Posterior cingulate gyrus (tissue), 11 donors: ENCODE measurements around the gene EEF1AKMT2.
A peak's percentile ranks its signal among the peaks of the same experiment; 100 is the strongest.
"Not testable (repeated sequence)": the region's sequence is repeated elsewhere in the genome, so short reads cannot be mapped to it uniquely, and the experiment has no call there.

Experiments used
- DNase-seq, 10 donors: peaks; one replicate each; pipeline versions ENCODE4 v3.0.0 to v3.0.0-alpha.2; 2020 to 2021; ENCODE audit warnings: mixed read lengths in 3 of 10
- intact Hi-C: fragments of 100-400 bp; cut with DNase I; formaldehyde crosslinking; loops from one replicate; pipeline ENCODE4 v1.15.1; 2023

Gene EEF1AKMT2

DNA sequence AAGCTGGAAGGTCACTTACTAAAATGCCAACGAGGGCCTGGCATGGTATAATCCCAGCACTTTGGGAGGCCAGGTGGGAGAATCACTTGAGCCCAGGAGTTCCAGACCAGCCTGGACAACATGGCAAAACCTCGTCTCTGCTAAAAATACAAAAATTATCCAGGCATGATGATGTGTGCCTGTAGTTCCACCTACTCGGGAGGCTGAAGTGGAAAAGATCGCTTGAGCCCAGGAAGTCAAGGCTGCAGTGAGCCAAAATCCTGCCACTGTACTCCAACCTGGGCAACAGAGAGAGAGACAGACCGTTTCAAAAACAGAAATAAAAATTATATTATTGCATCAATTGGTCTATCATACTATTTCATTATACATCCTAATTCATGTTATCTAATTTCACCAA, 29.4 kb downstream of the EEF1AKMT2 start:
- no peak for DNase-seq
- intact Hi-C loops, result no loop called here

DNA sequence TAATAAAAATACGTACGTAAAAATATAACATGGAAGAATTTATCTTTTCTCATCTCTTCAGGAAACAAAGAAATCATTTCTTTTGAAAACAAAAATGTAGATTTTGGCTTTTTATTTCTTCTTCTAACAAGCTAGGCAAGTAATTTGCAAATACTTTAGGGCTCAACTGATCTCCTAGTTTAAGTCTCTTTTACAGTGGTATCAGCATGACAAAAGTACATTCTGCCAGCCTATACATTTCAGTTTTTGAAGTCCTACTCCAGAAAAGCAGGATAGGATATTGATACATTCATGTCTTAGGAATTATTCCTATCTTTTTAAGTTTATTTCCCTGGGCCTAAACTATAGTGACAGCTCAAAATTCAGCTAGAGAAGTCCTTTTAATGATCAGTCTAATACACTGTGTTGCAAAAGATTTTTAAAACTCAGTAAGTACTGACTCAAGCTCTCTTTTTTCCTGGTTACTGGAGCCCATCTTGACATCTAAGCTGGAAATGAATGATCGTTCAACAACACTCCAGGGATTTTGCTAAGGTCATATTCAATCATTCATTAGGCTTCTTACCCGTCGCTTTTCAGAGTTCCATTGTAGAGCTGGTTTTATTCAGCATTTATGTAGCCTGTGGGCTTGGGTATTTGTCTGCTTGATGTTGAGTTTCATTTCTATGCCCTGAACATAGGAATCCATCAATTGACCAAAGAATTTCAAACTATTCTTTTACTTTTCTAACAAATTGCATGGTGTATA, 35.4 kb downstream of the EEF1AKMT2 start:
- DNase-seq, result no peak
- intact Hi-C loops, result no loop called here

DNA sequence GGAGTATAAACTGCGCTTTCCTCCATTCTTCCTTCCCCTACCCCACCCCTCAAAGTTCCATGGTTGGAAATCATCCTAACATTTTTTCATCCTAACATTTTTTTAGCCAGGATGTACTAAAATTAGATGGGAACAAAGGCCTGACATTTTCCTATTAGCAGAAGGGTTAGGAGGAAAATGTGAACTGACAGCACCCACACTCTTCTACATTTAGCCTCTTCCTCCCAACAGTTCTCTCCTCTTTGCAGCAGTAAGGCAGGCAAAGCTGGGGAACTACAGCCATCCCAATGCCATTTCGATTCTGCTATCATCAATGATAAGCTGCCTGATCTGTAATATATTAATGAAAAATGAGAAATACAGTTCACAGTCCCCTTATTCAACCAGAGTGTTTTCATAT, 36.1 kb downstream of the EEF1AKMT2 start:
- DNase-seq, result no peak
- intact Hi-C loops, result no loop called here

DNA sequence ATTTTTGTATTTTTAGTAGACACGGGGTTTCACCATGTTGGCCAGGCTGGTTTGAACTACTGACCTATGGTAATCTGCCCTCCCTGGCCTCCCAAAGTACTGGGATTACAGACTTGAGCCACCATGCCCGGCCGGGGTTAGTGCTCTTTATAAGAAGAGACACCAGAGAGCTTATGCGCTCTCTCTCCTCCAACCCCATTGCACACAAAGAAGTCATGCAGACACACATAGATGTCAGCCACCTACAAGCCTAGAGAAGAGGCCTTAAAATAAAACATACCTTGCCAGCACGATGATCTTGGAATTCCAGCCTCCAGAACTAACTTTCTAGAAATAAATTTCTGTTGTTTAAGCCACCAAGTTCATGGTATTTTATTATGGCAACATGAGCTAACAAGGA, 37.5 kb downstream of the EEF1AKMT2 start:
- no peak for DNase-seq
- intact Hi-C loops, result no loop called here

DNA sequence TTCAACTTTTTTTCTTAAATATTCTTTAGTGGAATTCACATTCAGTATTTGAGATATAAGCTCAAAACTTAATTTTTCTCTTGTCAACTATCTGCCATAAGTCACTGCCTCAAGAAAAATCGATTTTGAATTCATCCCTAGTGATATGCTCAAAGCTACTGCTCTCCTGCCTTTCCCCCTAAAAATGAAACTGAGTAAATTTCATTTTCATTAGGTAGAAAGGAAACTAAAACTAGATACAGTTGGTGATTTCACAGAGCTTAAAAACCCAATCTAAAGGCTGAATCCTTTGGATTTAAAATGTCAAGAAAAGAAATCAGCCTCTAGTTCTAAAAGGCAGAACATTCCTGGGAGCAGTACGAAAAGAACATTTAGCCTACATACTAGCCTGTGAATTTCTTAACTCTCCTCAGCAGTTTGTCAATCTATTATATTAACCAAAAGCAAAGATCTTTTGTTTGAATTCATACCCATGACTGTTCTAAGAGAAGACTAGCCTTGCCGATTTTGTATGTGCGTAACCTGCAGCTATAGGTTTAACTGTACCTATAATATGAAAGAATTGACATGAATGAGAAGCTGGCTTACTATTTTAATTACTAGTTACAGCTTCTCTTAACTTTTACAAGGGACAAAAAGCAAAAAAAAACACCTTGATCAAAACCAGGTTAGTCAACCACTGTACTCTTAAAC, 42.6 kb downstream of the EEF1AKMT2 start:
- no peak for DNase-seq
- intact Hi-C loops, result loop anchor here (10.0 kb wide), 1 partner anchor 46 kb away; the partner anchor contains the start of gene EEF1AKMT2

DNA sequence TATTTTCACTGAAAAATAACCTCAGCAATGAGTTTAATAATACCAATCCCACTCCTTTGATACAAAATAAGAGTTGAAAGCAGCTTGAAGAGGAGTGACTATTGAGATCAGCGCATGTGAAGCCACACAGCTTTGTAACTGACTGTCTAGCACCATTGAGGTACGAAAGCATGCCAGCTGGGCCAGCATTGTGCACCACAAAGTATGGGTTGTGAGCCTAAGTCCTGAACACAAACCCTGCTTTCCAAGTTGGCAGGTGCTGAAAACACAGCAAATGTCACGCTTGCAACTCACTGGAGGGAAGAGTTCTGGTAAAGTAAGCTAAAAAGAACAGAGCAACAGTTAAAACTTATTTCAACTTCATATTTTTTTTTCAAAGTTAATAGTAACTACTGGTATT, 43.5 kb downstream of the EEF1AKMT2 start:
- intact Hi-C loops, result loop anchor here (10.0 kb wide), 1 partner anchor 47 kb away; the partner anchor contains the start of gene EEF1AKMT2
- no peak for DNase-seq

DNA sequence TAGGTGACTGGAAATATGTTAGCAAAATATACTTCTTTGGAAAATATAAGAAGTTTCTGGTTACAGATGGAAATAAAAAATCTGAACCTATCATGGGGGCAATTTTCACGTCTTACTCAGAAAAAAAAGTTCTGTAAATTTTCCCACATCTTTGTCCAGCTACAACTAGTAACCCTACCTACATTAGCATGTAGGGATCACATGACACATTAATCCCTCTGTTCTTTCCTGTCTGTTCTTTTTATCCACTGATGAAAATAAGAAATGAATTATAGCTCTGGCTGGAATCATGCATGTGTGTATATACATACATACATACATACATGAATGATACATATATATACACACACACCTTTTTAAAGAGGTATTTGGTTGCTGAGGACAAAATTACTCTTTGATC, 43.9 kb downstream of the EEF1AKMT2 start:
- intact Hi-C loops, result loop anchor here (2.0 to 10.0 kb wide), 2 partner anchors 47 to 217 kb away; partner anchors contain the start of gene EEF1AKMT2
- no peak for DNase-seq

DNA sequence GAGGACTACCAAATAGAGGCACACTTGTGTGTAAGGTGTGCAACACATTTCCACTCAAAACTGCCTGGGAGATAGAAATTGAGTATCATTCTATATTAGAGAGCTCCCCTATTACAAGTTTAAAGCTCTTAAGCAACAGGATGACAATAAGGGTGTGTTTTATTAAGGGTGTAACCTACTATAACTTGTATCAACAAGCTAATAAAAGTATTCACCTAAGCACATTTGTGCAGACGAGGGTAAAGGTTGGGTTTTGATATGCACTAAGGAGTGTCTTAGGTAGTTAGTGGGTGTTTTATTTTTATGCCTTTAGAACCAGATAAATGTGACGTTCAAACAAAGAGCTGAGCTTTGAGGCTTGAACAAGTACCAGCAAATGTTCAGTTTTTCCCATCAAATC, 44.7 kb downstream of the EEF1AKMT2 start:
- intact Hi-C loops, result loop anchor here (1.0 to 10.0 kb wide), 3 partner anchors 48 to 216 kb away; partner anchors contain the start of gene EEF1AKMT2
- DNase-seq, result no peak

DNA sequence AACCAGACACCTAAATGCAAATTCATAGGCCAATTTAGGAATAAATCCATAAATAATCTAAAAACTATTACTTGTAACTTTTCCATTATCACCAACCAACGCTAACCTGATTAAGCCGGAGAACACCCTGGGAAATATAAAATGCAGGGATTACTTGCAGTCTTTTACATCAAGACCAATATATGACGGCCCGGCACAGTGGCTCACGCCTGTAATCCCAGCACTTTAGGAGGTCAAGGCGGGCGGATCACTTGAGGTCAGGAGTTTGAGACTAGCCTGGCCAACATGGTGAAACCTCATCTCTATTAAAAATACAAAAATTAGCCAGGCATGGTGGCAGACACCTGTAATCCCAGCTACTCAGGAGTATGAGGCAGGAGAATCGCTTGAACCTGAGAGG, 45.2 kb downstream of the EEF1AKMT2 start:
- not testable (repeated sequence) for DNase-seq
- intact Hi-C loops, result loop anchor here (1.0 to 10.0 kb wide), 3 partner anchors 48 to 216 kb away; partner anchors contain the start of gene EEF1AKMT2

DNA sequence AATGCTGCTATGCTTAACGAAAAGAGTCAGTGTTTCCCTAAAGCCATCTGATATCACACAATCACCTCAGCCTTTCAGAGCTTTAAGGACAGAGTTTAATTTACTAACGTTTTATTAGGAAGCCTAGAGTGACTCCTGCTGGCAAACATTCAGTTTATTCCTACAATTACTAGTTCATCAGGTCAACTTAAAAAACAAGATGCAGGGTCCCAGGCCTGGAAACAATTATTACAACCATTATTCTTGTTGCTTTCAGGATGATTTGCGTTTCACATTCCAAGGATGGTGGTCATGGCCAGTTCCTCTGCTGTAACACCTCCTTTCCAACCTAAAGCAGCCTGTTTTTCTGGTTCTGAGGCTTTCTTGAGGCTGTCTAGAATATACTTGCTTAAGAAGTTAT, 46.0 kb downstream of the EEF1AKMT2 start:
- intact Hi-C loops, result loop anchor here (1.0 to 10.0 kb wide), 3 partner anchors 49 to 215 kb away; partner anchors contain the start of gene EEF1AKMT2
- no peak for DNase-seq

DNA sequence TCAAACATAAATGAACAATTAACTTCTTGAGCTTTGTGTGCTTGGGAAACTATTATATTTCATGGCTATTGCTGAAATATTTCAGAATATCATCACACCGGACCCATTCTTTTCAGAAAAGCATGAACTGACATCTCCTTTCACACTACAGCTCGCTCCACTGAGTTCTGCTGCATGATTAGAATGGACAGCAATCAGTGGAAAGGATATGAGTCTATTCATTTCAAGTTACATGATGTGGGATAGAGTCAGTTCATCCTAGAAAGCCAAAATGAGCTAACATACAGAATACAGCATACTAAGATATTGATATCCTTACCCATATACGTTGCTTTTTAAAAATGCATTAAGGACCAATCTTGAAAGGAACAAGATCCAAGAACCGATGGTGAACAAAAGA, 46.4 kb downstream of the EEF1AKMT2 start:
- no peak for DNase-seq
- intact Hi-C loops, result loop anchor here (10.0 kb wide), 1 partner anchor 50 kb away; the partner anchor contains the start of gene EEF1AKMT2

DNA sequence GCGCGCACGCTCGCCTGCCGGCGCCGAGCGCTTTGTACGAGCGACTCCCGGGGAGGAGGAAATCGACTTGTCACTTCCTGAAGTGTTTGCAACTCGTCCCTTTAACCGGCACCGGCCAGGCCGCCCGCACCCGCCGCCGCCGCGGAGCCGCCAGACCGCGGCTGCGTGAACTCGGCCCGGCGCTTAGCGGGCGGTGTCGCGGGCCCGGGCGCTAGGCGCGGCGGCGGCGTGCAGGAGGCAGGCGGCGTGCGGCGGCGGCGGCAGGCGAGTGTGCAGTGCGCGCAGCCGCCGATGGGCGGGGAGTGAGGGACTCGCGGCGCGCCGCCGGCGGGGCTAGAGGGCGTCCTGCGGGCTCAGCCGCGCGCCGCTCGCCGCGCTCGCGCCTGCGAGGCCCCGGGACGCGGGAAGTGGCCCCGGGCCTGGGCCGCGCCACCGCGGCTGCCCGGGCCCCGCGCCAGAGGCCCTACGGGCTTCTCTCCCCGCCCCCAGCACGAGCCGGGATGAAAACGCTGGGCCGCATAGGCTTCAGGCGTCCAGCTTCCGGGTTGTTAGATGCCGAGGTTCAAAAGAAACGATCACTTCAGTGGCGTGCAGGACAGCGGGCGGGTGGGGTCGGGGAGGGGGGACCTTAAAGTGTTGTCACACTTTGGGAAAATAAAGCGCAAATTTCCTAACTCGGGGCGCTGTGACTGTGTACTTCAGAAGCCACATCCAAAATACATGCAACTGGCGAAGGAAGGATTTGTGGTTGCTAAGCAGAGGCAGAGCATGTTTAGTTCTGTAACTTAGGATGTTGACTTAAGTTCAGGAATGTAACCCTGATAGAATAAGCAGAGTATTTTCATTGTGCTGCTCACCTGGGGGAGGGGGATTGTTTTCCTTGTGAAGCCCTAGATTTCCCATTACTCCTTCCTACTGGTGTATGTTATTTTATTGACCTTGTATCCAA, 47.3 kb downstream of the EEF1AKMT2 start, which contains the start of gene FAM53B:
Gene FAM53B, minus strand, starts transcription at position 277 of the 949 bp plus-strand sequence. CDS start 37,665 bp downstream, outside the sequence.
- peak; percentile 71 to 97 (median 80) for DNase-seq

DNA sequence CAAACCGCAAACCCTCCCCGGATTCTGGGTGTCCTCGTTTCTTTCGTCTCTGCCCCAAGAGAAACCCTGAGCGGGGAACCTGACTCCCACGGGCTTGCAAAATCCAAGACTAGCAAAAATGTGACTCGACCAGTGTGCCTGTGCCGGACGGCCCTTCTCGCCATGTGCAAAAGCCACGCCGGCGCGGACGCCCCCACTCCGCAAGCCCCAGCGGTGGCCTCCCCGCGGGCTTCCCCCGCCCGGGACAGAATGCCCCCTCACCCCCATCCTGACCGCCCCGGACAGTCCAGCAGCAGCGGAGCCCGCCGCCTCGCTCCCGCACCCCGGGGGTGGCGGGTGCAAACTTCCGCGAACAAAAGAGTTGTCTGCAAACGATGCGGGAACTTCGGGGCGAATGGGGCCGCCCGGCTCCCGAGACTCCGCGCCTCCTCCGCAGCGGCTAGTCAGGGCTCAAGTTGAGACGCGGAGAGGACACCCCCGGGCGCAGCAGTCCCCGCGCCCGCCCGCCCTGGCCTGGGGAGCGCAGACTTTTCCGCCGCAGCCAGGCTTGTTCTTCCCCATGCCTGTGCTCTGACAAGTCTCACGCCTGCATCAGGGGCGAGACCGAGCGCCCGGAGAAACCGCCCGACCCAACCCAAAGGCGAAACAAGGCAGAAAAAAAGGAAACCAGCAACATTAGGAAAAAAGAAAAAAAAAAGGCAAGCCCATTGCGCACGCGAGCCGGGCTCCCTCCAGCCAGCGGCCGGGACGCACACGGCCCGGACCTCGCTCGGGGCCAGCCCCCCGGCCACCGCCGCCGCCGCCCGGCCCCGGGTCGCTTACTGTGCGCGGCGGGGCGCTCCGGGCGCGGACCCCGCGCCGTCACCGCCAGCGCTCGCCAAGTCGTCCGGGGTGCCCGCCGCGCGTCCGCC, 48.2 kb downstream of the EEF1AKMT2 start:
- intact Hi-C loops, result loop anchor here (5.0 to 10.0 kb wide), 4 partner anchors 36 to 111 kb away; partner anchors contain the start of gene EEF1AKMT2
- peak in 2 of 10 donors; percentile 78 to 89 for DNase-seq

More for the DNA sequence above, 47.3 kb downstream of the EEF1AKMT2 start, which contains the start of gene FAM53B:
- intact Hi-C loops, result loop anchor here (5.0 to 10.0 kb wide), 4 partner anchors 37 to 112 kb away; partner anchors contain the start of gene EEF1AKMT2

DNA sequence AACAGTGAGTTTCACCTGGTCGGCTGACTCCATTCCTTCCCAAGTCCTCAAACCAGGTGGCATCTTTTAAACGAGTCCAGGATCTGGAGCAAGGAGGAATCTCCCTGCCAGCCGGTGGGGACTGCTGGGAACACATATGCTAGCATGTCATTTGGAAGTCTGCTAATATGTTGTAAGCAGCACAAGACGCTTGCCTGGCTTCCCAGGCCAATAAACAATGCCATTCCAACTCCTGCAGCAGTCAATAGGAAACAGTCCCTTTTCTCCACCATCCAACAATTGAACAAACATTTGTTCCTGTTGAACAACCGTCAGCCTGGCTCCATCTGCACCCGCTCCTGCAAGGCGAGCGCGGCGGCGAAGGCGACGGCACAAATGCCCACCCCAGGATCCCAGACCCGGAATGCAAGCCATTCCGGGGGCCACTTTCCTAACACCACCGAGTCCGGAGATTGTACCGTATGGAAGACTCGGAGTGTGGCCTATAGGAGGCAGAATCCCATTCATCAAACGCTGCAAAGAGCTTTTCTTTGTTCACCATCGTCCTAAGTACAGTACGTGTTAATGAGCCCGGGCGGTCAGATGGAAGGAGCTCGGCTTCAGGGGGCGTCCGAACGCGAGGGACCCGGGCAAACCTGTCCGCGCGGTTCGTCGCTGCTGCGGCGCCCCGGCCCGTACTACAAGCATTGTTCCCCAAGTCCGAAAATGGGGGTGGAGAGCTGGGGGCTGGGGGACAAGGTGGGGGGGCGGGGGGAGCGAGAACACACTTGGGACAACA, 49.1 kb downstream of the EEF1AKMT2 start:
- DNase-seq, result peak in 2 of 10 donors; percentile 80 to 88
- intact Hi-C loops, result loop anchor here (5.0 to 10.0 kb wide), 4 partner anchors 35 to 110 kb away; partner anchors contain the start of gene EEF1AKMT2

DNA sequence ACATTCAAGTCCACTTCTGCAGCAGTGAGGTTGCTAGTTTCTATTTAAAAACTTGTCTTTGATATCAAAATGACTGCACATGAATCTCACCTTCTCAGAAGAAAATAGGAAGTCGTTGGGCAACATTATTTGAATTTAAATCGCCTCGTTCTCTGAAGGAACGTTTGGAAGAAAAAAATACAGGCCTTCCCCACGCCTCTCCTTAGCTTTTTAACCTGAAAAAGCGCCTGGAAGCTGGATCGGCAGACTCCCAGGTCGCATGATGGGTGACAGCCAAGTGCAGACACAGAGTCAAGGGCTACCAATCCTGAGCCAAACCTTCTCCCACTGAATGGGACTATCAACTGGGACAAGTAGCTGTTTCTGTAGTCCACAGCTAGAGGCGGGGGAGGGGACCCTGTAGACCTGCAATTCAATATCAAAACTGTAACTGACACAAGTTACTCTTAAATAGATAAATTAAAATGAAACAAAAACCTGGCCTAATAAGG, 49.7 kb downstream of the EEF1AKMT2 start:
- intact Hi-C loops, result loop anchor here (2.0 to 10.0 kb wide), 5 partner anchors 17 to 110 kb away; partner anchors contain the start of gene EEF1AKMT2
- DNase-seq, result no peak

DNA sequence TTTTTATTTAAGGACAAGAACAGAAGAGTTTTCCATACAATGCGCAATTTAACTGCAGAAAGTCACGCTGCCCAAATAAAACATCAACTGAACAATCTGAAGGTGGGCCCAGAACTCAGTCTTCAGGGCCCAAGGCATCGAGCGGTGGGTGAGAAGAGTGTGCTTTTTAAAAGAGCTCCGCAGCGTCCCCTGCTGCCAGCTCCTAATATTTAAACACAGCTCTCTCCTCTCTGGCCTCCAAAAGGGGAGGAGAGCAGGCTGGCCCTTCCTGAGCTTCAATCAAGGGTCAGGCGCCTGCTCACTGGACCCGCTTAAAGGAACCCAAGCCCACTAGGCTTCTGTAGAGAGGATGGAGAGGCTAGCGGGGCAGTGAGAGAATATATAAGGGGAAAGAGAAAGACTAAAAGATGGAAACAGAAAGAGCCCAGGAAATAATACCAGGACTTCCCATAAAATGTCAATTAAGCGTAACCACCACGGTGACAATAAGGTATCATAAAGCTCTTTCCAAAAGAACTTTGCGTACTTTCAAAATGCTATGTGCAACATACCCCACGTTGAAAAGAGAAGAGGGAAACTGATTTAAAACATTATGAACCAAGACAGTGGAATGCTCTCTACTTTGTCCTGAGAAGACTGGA, 50.3 kb downstream of the EEF1AKMT2 start:
- DNase-seq, result peak; percentile 73 to 97 (median 87)
- intact Hi-C loops, result loop anchor here (2.0 to 10.0 kb wide), 5 partner anchors 17 to 109 kb away; partner anchors contain the start of gene EEF1AKMT2
